ENCODE data around the gene METRNL.

Gene METRNL

DNA sequence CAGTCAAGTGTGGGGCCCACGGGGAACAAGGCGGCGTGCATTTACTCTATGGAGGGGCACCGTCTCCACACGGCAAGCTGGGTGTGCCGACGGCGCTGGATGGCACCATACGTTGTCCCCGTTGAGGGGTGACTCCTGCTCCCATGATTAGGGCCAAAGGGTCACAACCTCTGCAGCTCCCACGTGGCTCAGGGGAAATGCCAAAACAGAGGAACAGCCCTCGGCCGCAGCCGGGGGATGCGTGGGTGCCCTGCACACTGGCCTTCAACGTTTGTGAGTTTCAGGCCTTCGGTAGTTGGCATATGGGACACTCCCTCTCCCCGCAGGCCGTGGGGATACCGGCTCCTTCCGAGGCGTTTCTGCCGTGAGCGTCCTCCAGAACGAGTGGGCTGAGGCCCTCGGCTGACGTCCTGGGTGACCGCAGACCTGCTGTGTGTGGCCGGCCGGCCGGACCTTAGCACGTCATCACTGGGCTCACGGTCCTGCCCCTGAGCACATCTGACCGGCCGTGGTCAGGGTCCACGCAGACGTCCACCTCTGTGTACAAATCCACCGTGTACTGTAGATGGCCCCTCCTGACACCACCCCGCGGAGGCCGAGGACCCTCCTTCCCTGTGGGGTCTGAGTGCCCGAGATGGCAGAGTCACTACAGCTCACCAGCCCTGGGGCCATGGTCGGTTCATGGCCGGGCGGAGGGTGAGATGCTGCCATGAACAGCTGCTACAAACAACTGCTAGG is 4.8 kb upstream of the METRNL start:
- H3K4me3 ChIP-seq (ENCODE audit: low read depth, low read length): no peak overlapping the region
- TF ChIP-seq, protein P1, sequence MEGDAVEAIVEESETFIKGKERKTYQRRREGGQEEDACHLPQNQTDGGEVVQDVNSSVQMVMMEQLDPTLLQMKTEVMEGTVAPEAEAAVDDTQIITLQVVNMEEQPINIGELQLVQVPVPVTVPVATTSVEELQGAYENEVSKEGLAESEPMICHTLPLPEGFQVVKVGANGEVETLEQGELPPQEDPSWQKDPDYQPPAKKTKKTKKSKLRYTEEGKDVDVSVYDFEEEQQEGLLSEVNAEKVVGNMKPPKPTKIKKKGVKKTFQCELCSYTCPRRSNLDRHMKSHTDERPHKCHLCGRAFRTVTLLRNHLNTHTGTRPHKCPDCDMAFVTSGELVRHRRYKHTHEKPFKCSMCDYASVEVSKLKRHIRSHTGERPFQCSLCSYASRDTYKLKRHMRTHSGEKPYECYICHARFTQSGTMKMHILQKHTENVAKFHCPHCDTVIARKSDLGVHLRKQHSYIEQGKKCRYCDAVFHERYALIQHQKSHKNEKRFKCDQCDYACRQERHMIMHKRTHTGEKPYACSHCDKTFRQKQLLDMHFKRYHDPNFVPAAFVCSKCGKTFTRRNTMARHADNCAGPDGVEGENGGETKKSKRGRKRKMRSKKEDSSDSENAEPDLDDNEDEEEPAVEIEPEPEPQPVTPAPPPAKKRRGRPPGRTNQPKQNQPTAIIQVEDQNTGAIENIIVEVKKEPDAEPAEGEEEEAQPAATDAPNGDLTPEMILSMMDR (IDR thresholded peaks at IDR 0.05; ENCODE audit: borderline replicate concordance, insufficient read depth, low read depth, low read length): no peak

DNA sequence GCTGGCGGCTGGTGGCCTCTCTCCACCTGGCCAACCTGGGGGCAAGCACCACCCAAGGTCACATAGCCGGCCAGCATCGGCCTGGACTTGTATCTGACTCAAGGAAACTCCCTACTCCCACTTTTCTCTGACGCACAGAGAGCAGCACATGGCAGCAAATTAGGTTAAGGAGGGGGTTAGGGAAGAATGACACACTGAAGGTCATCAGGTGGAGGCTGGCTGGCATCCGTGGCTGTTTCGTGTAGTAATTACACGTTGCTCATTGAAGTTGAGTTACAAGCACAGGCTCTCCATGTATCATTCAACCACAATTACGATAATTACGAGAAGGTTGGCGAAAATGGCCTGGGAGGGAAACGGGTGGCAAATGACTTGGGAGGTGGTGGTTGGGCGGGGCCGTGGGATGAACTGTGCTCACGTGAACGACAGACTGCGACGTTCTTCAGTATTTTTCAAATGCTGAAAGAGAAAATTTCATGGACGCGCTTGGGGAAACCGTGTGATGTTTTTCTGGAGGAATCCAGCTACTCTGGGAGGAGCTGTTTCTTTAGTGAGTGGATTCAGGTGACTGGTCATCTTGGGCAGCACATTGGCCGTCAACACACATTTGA is 4.0 kb upstream of the METRNL start:
- TF ChIP-seq, protein P1 (IDR thresholded peaks at IDR 0.05; ENCODE audit: borderline replicate concordance, insufficient read depth, low read depth, low read length): no peak
- no peak overlapping the region for H3K4me3 ChIP-seq (ENCODE audit: low read depth, low read length)

DNA sequence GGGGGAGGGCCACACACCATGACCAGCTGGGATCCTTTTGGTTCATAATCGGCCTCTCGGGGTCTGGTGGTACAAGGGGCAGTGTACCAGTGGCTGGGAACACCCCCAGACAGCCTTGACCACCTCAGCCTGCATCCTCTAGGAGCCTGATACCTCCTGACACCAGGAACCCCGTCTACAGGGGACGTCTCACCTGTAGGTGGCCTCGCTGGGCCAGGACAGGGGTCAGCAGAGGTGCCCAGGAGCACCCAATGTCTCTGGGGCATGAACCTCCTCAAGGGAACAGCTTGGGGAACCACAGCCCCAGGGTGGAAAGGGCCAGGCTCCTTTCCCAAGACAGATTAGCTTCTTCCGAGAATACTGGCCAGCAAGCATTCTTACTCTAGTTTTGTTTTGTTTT is 2.5 kb upstream of the METRNL start:
- H3K4me3 ChIP-seq (ENCODE audit: low read depth, low read length): no peak overlapping the region
- TF ChIP-seq, protein P1 (IDR thresholded peaks at IDR 0.05; ENCODE audit: borderline replicate concordance, insufficient read depth, low read depth, low read length): no peak

DNA sequence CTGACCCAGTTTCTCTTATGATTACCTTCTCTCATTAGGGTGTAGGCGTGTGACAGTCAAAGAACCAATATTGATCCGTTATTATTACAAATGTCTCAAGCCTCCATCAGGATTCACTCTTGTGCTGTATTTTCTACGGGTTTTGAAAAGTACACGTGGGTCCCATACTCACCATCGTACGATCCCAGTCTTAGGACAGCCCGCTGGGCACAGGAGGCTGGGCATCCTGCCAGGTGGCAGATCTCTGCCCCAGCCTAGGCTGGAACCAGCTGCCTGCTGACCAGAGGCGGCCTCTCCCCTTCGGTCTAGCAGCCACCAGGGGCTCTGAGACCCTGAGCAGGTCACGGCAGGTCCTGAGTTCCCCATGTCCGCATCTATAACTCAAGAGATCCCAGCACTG is 2.0 kb upstream of the METRNL start:
- TF ChIP-seq, protein P1 (IDR thresholded peaks at IDR 0.05; ENCODE audit: borderline replicate concordance, insufficient read depth, low read depth, low read length): no peak
- no peak overlapping the region for H3K4me3 ChIP-seq (ENCODE audit: low read depth, low read length)

DNA sequence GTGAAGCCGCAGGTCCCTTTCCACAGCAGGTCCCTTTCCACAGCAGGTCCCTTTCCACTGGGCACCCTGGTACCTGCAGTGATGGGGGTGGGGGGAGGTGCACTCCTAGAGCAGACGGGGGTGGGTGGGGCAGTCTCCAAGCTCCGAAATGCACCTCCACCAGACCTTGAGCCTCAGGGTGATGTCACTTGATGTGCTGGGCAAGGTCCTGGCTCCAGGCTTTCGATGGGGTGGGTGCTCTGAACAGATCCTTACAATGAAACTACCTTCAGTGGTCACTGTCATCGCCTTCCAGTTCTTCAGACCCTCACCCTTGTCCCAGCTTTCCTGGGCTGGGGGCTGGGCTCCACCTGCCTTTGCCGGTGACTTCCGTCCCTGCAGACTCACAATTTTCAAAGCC is 1.5 kb upstream of the METRNL start:
- TF ChIP-seq, protein P1 (IDR thresholded peaks at IDR 0.05; ENCODE audit: borderline replicate concordance, insufficient read depth, low read depth, low read length): no peak
- no peak overlapping the region for H3K4me3 ChIP-seq (ENCODE audit: low read depth, low read length)

DNA sequence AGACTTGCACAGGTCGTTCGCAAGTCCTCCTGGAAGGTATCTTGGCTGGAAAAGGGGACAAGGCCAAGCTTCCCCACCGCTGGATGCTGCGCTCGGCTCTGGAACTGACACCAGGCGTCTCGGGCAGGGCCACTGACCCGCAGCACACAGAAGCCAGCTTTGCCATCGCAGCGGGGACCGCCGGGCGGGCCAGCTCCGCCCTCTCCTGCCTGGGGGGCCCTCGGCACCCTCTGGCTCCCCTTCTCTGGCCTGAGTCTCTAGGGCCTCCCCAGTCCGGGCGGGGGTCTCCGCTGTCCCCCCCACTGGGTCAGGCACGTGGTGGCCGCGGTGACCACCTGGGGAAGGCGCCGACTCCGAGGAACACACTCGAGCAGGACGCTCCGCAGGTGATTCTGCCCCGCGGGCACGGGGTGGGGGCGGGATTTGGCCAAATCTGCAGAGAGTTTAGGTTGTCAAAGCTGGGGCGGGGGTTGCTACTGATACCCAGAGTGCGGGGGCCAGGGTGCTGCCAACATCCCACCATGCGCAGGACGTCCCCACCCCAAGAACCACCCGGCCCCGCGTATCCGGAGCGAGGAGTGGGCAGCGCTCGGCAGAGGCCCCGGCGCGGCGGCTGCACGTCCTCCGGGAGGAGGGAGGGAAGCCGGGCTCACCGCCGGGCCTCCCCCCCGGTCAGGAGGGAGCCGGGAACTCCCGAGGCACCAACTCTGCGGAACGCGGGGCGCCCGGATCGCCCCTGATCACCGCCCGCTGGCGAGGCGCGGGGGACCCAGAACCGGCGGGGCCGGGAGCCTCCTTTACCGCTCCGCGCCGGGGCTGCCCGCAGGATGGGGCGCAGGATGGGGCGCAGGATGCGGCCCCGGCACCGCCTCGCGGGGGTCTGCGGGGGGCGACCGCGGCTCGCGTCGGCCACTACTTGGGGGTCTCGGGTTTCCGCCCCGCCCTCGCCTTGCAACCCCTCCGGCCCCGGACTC is 744 bp upstream of the METRNL start:
- TF ChIP-seq, protein P1 (IDR thresholded peaks at IDR 0.05; ENCODE audit: borderline replicate concordance, insufficient read depth, low read depth, low read length): no peak
- H3K4me3 ChIP-seq (ENCODE audit: low read depth, low read length): peak overlapping the region; percentile 27
